ENCODE data around the gene MYRFL. TPM values are rescaled to one million over a fixed set of nuclear protein-coding genes. Genes with fewer than 3 reads are reported as not detected.

Gene MYRFL
- total RNA-seq, 1 experiment from 2014 or later: not detected

DNA sequence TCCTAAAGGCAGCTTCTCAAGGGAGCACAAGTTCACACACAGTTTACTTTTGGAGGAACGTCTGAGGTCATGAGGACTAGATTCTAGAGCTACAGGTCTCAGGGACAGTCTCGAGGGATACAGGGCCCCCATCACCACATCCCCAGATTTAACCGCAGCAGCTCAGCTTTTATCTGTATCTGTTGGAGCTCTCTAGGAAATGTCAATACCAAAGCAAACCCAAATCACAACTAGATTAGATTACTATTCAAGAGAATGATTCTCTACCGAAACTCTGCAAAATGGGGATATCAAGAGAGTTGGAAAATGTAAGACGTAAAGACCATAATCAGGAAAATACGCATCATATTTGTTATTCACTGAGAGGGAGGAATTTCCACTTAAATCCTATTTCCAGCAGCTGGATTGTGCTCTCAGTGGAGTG is 4.0 kb upstream of the MYRFL start:
- H3K4me1 Mint-ChIP-seq (ENCODE audit: insufficient read depth, unreplicated experiment): peaks cover 15% of the 10 kb centered on the region
- intact Hi-C loops (cut with micrococcal nuclease): no loop called here
- ChIA-PET CTCF (interaction anchor here (1.9 kb wide), 1 partner anchor 58 kb away, joined by 11 read pairs; no protein-coding TSS in a partner anchor), POLR2A (interaction anchor here (0.6 kb wide), 1 partner anchor 146 kb away, joined by 3 read pairs; no protein-coding TSS in a partner anchor)
- peak overlapping the region; percentile 64 for H3K27ac Mint-ChIP-seq (ENCODE audit: low read depth, unreplicated experiment)
- no TSS peak for BruUV-seq (replicated peaks)
- no peaks in the 10 kb centered on the region for H3K27me3 Mint-ChIP-seq (ENCODE audit: insufficient read depth, unreplicated experiment)
- no peak for DNase-seq (ENCODE audit: unreplicated experiment)
- no peaks in the 10 kb centered on the region for H3K36me3 Mint-ChIP-seq (ENCODE audit: insufficient read depth, unreplicated experiment)
- H3K4me3 Mint-ChIP-seq (ENCODE audit: unreplicated experiment): no peak overlapping the region
- H3K9me3 Mint-ChIP-seq (ENCODE audit: unreplicated experiment): no peaks in the 10 kb centered on the region
- TF ChIP-seq, protein P1, sequence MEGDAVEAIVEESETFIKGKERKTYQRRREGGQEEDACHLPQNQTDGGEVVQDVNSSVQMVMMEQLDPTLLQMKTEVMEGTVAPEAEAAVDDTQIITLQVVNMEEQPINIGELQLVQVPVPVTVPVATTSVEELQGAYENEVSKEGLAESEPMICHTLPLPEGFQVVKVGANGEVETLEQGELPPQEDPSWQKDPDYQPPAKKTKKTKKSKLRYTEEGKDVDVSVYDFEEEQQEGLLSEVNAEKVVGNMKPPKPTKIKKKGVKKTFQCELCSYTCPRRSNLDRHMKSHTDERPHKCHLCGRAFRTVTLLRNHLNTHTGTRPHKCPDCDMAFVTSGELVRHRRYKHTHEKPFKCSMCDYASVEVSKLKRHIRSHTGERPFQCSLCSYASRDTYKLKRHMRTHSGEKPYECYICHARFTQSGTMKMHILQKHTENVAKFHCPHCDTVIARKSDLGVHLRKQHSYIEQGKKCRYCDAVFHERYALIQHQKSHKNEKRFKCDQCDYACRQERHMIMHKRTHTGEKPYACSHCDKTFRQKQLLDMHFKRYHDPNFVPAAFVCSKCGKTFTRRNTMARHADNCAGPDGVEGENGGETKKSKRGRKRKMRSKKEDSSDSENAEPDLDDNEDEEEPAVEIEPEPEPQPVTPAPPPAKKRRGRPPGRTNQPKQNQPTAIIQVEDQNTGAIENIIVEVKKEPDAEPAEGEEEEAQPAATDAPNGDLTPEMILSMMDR (IDR thresholded peaks at IDR 0.05; ENCODE audit: unreplicated experiment): no peak

DNA sequence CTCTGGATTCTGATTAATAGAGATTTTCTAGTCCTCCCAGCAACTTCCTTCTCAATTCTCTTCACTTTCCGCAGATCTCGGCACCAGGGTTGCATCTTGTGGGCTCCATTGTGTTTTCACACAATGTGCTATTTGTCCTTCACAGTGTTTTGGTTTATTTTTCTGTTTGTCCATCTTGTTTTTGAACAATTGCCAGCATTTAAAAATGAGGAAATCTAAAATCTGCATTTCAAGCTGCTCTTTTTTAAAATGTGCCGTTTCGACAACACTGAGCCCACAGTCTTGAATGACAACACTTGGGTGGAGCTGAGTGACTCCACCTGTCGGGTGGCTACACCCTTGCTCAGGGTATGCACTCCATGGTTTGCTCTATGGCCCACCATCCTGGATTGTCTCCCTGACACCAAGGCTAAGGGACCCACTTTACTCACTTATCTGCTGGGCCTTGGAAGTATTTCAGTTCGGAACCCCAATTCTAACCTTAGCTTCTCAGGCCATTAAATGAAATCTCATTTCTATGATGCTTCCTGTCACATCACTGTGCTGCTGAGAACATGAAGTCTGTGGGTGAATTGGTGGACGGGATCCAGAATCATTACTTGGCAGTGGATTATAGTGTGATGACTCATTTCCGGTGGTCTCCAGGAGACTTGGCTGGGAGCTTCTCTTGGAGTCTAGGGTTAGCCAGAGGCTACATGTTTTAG is 3.4 kb upstream of the MYRFL start:
- Mint-ChIP-seq H3K4me3 (ENCODE audit: unreplicated experiment) (peak overlapping the region; percentile 50), H3K27ac (ENCODE audit: low read depth, unreplicated experiment) (peak overlapping the region; percentile 64), H3K9me3 (ENCODE audit: unreplicated experiment) (no peaks in the 10 kb centered on the region), H3K36me3 (ENCODE audit: insufficient read depth, unreplicated experiment) (no peaks in the 10 kb centered on the region), H3K4me1 (ENCODE audit: insufficient read depth, unreplicated experiment) (peaks cover 15% of the 10 kb centered on the region), H3K27me3 (ENCODE audit: insufficient read depth, unreplicated experiment) (no peaks in the 10 kb centered on the region)
- DNase-seq (ENCODE audit: unreplicated experiment): peak; percentile 75
- CTCF ChIA-PET: interaction anchor here (1.9 kb wide), 1 partner anchor 58 kb away, joined by 11 read pairs; no protein-coding TSS in a partner anchor
- intact Hi-C loops (cut with micrococcal nuclease): no loop called here
- TF ChIP-seq, protein P1 (IDR thresholded peaks at IDR 0.05; ENCODE audit: unreplicated experiment): no peak
- no TSS peak for BruUV-seq (replicated peaks)
- POLR2A ChIA-PET: no interaction called here

DNA sequence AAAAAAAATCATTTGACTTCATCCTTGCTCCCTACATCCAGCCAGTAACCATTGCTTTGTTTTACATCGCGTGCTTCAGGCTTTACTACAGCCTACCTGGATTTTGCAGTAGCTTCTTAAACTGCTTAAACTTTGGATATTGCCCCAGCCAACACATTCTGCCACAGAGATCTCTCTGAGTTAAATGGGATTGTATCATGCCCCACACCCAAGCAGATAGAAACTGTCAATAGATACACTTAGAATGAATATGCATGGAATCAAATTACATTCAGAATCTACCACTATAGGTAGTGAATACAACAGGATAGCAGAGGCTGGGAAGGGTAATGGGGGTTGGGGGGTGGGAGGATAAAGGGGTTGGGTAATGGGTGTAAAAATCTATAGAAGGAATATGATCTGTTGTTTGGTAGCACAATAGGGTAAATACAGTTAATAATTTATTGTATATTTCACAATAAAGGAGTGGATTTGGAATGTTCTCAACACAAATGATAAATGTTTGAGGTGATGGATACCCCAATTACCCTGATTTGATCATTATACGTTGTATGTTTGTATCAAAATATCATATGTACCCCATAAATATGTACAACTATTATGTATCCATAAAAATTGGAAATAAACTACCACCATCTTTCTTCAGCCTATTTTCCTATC is 2.7 kb upstream of the MYRFL start:
- DNase-seq (ENCODE audit: unreplicated experiment): no peak
- ChIA-PET CTCF (interaction anchor here (1.9 kb wide), 1 partner anchor 57 kb away, joined by 11 read pairs; no protein-coding TSS in a partner anchor), POLR2A (no interaction called here)
- no TSS peak for BruUV-seq (replicated peaks)
- Mint-ChIP-seq H3K4me3 (ENCODE audit: unreplicated experiment) (no peak overlapping the region), H3K4me1 (ENCODE audit: insufficient read depth, unreplicated experiment) (peaks cover 15% of the 10 kb centered on the region), H3K27ac (ENCODE audit: low read depth, unreplicated experiment) (peak overlapping the region; percentile 64), H3K27me3 (ENCODE audit: insufficient read depth, unreplicated experiment) (no peaks in the 10 kb centered on the region), H3K9me3 (ENCODE audit: unreplicated experiment) (no peaks in the 10 kb centered on the region), H3K36me3 (ENCODE audit: insufficient read depth, unreplicated experiment) (no peaks in the 10 kb centered on the region)
- intact Hi-C loops (cut with micrococcal nuclease): no loop called here
- TF ChIP-seq, protein P1 (IDR thresholded peaks at IDR 0.05; ENCODE audit: unreplicated experiment): no peak

DNA sequence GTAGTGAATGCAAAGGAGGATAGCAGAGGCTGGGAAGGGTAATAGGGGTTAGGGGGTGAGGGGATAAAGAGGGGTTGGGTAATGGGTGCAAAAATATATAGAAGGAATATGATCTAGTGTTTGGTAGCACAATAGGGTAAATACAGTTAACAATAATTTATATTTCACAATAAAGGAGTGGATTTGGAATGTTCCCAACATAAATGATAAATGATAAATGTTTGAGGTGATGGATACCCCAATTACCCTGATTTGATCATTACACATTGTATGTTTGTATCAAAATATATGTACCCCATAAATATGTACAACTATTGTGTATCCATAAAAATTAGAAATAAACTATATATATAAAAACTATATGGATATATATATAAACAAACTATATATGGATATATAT is 999 bp upstream of the MYRFL start:
- POLR2A ChIA-PET: no interaction called here
- H3K4me3 Mint-ChIP-seq (ENCODE audit: unreplicated experiment): no peak overlapping the region

More for the DNA sequence above, 999 bp upstream of the MYRFL start:
- no peak overlapping the region for H3K27ac Mint-ChIP-seq (ENCODE audit: low read depth, unreplicated experiment)
- CTCF ChIA-PET: no interaction called here
- intact Hi-C loops (cut with micrococcal nuclease): no loop called here
- TF ChIP-seq, protein P1 (IDR thresholded peaks at IDR 0.05; ENCODE audit: unreplicated experiment): no peak
- DNase-seq (ENCODE audit: unreplicated experiment): no peak
- peaks cover 15% of the 10 kb centered on the region for H3K4me1 Mint-ChIP-seq (ENCODE audit: insufficient read depth, unreplicated experiment)
- no peaks in the 10 kb centered on the region for H3K27me3 Mint-ChIP-seq (ENCODE audit: insufficient read depth, unreplicated experiment)
- no TSS peak for BruUV-seq (replicated peaks)
- H3K9me3 Mint-ChIP-seq (ENCODE audit: unreplicated experiment): no peaks in the 10 kb centered on the region
- H3K36me3 Mint-ChIP-seq (ENCODE audit: insufficient read depth, unreplicated experiment): no peaks in the 10 kb centered on the region
